Panc1 (cell line): ENCODE data around the gene INAFM1. TPM values are rescaled to one million over a fixed set of nuclear protein-coding genes. Genes with fewer than 3 reads are reported as not detected.

Experiments
- ATAC-seq: fragments of 200-7000 bp; cut with Tn5 transposase; 2 replicates; pipeline ENCODE4 v1.9.1; 2020; ENCODE audit warnings: mild to moderate bottlenecking, moderate library complexity
- BruUV-seq: library from RNA; stranded (reverse); fragments of 400-500 nt; replicated peaks from 2 replicates; lab custom pipeline; 2021; lab: Mats Ljungman, UMichigan
- CTCF ChIA-PET: fragments of 300-600 bp; sonication (Branson Sonifier 250); formaldehyde crosslinking; loops from one replicate; lab custom pipeline; 2022; ENCODE audit warnings: antibody characterized with exemption; lab: Charles Lee
- POLR2A ChIA-PET: fragments of 300-600 bp; sonication (Branson Sonifier 250); formaldehyde crosslinking; loops from one replicate; lab custom pipeline; 2022; ENCODE audit warnings: antibody characterized with exemption; lab: Charles Lee
- DNase-seq: peaks from one replicate; pipeline ENCODE4 v3.0.0-alpha.2; 2010; ENCODE audit warnings: low read depth, low spot score
- H3K27ac ChIP-seq: 2 replicates; pipeline ENCODE4 v1.5.1; 2011; ENCODE audit warnings: mild to moderate bottlenecking, low read length, inconsistent platforms
- H3K27me3 ChIP-seq: fragments of 200-500 bp; sonication (Bioruptor generic); 2 replicates; pipeline ENCODE4 v1.6.0; 2014; ENCODE audit warnings: low read length, inconsistent platforms; ENCODE audit not compliant: control insufficient read depth, insufficient read depth
- H3K36me3 ChIP-seq: fragments of 200-500 bp; sonication (Bioruptor generic); 2 replicates; pipeline ENCODE4 v1.5.1; 2014; ENCODE audit warnings: inconsistent platforms, mild to moderate bottlenecking, low read length, moderate library complexity; ENCODE audit not compliant: control insufficient read depth, insufficient read depth
- H3K4me1 ChIP-seq: 2 replicates; pipeline ENCODE4 v1.5.1; 2011; ENCODE audit warnings: inconsistent platforms, mild to moderate bottlenecking, low read length, moderate library complexity; ENCODE audit not compliant: control insufficient read depth, insufficient read depth
- H3K4me3 ChIP-seq, 2 experiments: 2 replicates each; pipeline ENCODE4 v1.5.1; 2011 to 2012; ENCODE audit warnings: low read depth in 2 of 2, low read length in 2 of 2, mild to moderate bottlenecking in 2 of 2, inconsistent platforms in 1 of 2, moderate library complexity in 1 of 2
- H3K9me3 ChIP-seq: fragments of 200-500 bp; sonication (Bioruptor generic); 2 replicates; pipeline ENCODE4 v1.5.1; 2014; ENCODE audit warnings: low read depth, mild to moderate bottlenecking, inconsistent platforms, low read length, moderate library complexity; ENCODE audit not compliant: control insufficient read depth, insufficient read depth
- CTCF ChIP-seq: fragments of 450-650 bp; IDR thresholded peaks from 2 replicates; pipeline ENCODE4 v1.5.1; 2017; ENCODE audit warnings: mild to moderate bottlenecking
- POLR2AphosphoS5 ChIP-seq: IDR thresholded peaks from 2 replicates; pipeline ENCODE4 v1.6.1; 2012; ENCODE audit warnings: mild to moderate bottlenecking, low read depth, low read length, moderate library complexity
- REST ChIP-seq, 2 experiments: IDR thresholded peaks; 2 replicates each; pipeline ENCODE4 v1.6.1; 2011 to 2012; ENCODE audit warnings: low read depth in 2 of 2, control low read depth in 1 of 2, low read length in 1 of 2, mild to moderate bottlenecking in 1 of 2, moderate library complexity in 1 of 2; ENCODE audit not compliant: insufficient read depth in 1 of 2
- SIN3A ChIP-seq: IDR thresholded peaks from 2 replicates; pipeline ENCODE4 v1.6.1; 2012; ENCODE audit warnings: low read depth, mild to moderate bottlenecking, low read length, moderate library complexity, borderline replicate concordance; ENCODE audit not compliant: insufficient read depth
- TCF7L2 ChIP-seq: IDR thresholded peaks from 2 replicates; pipeline ENCODE4 v1.6.1; 2011; ENCODE audit warnings: mild to moderate bottlenecking, low read depth, low read length, inconsistent platforms
- in situ Hi-C: cut with HindIII; loops from 2 replicates; pipeline ENCODE4 v1.10.0; 2016; ENCODE audit warnings: low sequenced_read_pairs, low pct_unique_long_range_greater_than_20kb
- intact Hi-C: fragments of 100-400 bp; cut with micrococcal nuclease; formaldehyde crosslinking; loops from one replicate; pipeline ENCODE4 v1.10.0; 2022; ENCODE audit not compliant: unreplicated experiment
- total RNA-seq: library from RNA; stranded (reverse); gene quantifications from one replicate; pipeline ENCODE4 v1.2.1, GENCODE V29; 2021; ENCODE audit not compliant: unreplicated experiment

Gene INAFM1
- total RNA-seq, 1 experiment from 2014 or later = 13.1 TPM

- BruUV-seq = no TSS peak
- no peaks in the 10 kb centered on the region for H3K9me3 ChIP-seq
- ChIA-PET CTCF (no interaction called here), POLR2A (interaction anchor here (0.6 kb wide), 1 partner anchor 10 kb away, joined by 4 read pairs; the partner anchor contains the start of gene C5AR2)
- H3K36me3 ChIP-seq = no peaks in the 10 kb centered on the region
- no peak overlapping the region for H3K4me3 ChIP-seq
- no peaks in the 10 kb centered on the region for H3K27me3 ChIP-seq
- intact Hi-C loops = no loop called here
- TF ChIP-seq POLR2AphosphoS5 (no peak), SIN3A (no peak), TCF7L2 (no peak), CTCF (no peak), REST (IDR thresholded peaks at IDR 0.05; ENCODE audit: insufficient read depth in 1 of 2, low read depth in 2 of 2, low read length in 1 of 2) (no peak)
- ATAC-seq = no peak
- DNase-seq = no peak
- H3K4me1 ChIP-seq = no peaks in the 10 kb centered on the region
- H3K27ac ChIP-seq = no peak overlapping the region
- in situ Hi-C loops = no loop called here
Measured at GRCh38 chr19:47321630-47322029, 46.9 kb downstream of the INAFM1 start.

GRCh38 chr19:47322058-47322457 lies 47.4 kb downstream of the INAFM1 start:
- DNase-seq = no peak
- Histone ChIP-seq H3K27ac (no peak overlapping the region), H3K27me3 (no peaks in the 10 kb centered on the region), H3K4me3 (no peak overlapping the region), H3K4me1 (no peaks in the 10 kb centered on the region), H3K36me3 (no peaks in the 10 kb centered on the region), H3K9me3 (no peaks in the 10 kb centered on the region)
- no TSS peak for BruUV-seq
- POLR2A ChIA-PET = interaction anchor here (0.6 kb wide), 1 partner anchor 10 kb away, joined by 4 read pairs; the partner anchor contains the start of gene C5AR2
- TF ChIP-seq POLR2AphosphoS5 (no peak), CTCF (no peak), TCF7L2 (no peak), REST (IDR thresholded peaks at IDR 0.05; ENCODE audit: insufficient read depth in 1 of 2, low read depth in 2 of 2, low read length in 1 of 2) (no peak), SIN3A (no peak)
- intact Hi-C loops (no loop called here), in situ Hi-C loops (no loop called here)
- no peak for ATAC-seq
- CTCF ChIA-PET = no interaction called here
